HG03196 (cell line): ENCODE data around the gene MAGIX.
A peak's percentile ranks its signal among the peaks of the same experiment; 100 is the strongest.

ENCODE experiments used
- ATAC-seq: cut with Tn5 transposase; IDR thresholded peaks from one replicate; pipeline ENCODE4 v1.9.1; 2021; ENCODE audit not compliant: unreplicated experiment

MAGIX gene

DNA sequence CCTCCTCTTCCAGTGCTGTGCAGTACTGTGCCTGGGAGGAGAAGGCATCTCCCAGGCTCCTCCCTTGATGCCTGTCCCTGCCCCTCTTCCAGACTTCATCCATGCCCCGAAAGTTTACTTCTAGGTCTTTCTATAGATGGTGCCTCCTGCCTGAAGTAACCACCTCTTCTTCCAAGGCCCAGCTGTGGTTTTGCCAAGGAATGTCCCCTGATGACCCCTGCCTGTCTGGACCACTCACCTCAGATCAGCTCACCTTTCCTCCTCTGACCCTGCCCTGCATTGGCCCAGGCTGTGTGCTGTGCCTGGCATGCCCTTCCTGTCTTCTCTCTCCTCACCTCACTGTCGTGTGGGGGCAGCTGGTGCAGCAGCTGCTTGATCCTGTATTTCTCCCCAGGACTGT, 16.8 kb downstream of the MAGIX start:
- ATAC-seq = no peak

- no peak for ATAC-seq
These were observed 21.2 kb downstream of the MAGIX start for GRCh38 chrX:49183701-49184281.

- peak; percentile 29 for ATAC-seq
These were observed 22.0 kb downstream of the MAGIX start for GRCh38 chrX:49184294-49185281.

DNA sequence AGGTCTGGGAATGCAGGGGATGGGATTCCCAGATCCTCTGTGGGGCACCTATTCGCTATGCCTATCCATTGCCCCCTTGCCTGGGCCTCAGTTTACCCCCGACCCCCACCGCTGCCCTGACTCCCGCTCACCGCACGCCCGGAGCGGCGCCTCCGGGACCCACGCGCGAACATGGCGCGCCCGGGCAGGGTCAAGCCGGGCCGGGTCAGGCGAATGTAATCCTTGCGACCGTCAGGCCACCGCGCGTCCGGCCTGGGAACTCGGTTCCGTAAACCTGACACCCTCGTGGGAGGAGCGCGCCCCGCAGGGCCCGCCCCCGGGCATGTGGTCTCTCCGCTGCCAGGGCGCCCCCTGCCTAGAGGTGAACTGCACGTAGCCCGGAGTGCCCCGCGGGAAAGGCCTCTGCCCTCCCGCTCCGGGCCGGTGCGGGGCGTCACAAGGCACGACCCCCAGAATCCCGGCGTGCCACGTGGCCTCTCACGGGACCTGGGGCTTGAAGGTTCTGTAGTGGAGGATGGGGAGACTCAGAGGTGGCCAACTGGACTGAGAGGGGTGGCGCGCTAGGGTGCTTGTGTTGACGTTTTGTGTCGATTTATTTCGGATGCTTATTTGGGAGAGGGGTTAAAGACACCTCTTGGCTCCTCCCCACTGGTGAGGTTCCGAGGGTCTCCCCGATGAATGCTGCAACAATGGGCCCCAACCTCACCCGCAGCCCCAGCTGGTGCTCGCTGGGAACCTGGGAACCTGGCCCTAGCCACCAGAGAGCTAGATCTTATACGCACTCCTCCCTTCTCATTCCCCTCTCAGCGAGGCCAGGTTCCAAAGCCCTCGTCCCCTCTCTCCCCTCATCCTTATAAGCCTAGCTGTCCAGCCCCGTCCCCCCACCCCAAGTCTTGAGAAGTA, 23.8 kb downstream of the MAGIX start, which contains the start of gene PRICKLE3:
PRICKLE3 (minus strand) TSS at position 249 of the 903 bp plus-strand sequence; CDS start at position 173, 76 bp downstream.
- no peak for ATAC-seq

DNA sequence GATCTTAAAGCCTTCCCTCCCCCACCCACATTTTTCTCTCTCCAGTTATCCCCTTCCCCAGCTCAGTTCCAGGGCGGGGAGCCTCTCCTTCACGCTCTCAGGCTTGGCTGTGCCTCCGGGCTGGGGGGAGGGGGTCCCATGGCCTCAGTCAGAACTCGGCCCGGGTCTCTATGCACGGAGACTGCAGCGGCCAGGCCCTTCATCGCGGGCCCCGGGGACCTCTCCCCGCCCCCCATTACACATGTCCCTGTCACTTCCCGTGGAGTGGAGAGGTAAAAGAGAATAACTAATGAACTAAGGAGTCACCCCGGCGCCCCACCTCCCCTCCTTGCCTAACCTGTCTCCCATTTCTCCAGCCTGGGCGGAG, 24.5 kb downstream of the MAGIX start:
- ATAC-seq = no peak

DNA sequence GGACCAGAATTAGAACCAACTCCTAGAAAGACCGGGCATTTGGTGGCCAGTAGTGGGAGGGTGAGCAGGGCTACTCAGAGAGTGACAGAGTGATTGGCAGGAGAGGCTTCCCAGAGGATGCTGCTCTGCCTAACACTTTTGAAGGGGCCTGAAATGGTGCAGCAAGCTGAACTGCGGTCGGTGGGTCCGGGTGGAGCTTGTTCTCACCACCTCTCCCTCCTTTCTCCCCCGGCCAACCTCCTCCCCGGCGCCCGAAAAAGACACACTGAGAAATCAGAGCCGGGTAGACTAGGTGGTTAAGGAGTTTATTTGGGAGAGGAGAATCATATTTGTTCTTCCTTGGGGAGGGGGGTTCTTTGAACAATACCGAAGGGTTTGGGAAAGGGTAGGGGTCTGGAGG, 25.0 kb downstream of the MAGIX start:
- no peak for ATAC-seq

DNA sequence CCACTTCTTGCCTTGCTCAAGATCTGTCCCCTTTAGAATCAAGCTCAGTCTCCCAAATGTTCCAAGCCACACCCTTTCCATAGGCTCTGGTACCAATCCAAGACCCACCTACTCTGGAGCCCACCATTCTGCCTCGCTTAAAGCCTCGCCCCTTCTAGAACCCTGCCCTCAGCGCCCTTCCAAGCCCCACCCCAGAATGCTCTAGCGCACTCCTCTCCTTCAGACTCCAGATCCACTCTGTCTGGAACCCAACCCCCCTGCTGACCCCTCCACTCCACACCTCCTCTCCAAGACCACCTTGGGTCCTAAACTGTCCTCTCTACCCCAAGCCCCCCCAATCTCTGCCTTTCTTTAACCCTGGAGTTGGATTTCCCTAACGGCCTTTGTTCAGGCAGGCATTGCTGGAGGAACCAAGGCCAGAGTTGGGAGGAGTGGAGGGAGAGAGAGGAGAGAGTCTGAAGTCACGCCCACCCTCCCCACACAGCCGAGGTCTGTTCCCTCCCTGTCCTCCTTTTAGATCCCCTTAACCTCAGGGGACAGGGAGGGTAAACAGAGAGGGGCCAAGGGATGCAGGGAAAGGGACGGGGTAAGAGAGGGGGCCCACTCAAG, 26.0 kb downstream of the MAGIX start:
- no peak for ATAC-seq

DNA sequence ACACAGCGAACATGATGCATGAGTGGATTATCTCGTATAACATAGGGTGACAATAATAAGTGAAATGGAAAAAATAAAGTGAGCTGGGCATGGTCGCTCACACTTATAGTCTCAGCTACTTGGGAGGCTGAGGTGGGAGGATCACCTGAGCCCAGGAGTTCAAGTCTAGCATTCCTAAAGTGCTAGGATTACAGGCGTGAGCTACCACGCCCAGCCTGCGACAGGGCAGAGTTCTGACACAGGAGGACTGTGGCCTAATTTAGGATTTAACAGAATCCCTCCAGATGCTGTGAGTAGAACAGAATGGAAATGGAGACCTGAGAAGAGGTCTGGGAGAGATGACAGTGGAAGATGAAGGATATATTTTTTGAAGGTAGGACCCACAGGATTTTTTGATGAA, 27.0 kb downstream of the MAGIX start:
- ATAC-seq = no peak

GRCh38 chrX:49190821-49191573, 28.4 kb downstream of the MAGIX start:
- ATAC-seq = peak; percentile 87

GRCh38 chrX:49191574-49192011, 29.0 kb downstream of the MAGIX start:
- ATAC-seq = no peak

GRCh38 chrX:49192722-49193328, 30.3 kb downstream of the MAGIX start:
- no peak for ATAC-seq

DNA sequence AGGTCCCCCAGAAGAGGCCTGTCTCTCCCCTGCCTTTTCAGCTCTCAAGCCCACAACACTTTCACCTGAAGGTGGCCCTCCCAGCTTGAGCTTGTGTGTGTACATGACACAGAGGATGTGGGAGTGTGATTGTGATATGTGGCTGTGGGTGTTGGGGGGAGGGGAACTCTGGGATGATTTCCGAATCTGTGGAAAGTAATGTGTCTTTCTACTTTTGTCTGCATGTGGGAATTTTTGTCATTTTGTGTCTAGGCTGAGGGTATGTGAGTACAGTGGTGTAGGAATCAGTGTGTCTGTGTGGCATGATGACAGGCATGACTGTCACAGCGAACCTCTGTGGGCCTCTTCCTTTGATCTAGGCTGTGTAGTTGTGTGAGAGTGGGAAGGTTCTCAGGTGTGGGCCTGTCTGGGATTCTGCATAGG, 31.0 kb downstream of the MAGIX start:
- ATAC-seq = no peak

DNA sequence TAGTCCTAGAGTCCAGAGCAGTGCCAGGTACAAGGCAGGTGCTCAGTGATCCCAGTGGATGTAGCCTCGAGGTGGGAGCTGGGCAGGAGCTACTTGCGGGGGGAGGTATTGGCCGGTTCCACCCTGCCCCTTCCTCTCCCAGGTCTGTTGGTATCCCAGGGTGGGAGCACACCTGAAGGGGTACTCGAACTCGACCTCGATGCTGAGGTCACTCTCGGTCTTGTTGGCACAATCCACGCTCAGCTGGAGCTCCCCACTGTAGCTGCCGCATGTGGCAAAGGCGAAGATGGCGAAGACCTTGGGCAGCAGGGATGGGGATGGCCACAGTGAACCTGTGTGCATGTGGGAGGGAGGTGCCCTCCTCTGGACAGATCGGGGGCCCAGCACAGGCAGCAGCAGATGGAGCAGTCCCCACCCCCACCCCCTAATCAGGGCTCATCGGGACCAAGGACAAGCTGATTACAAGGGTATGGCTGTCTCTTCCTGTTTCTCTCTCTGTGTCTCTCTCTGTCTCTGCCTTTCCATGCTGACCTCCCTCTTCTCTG, 35.1 kb downstream of the MAGIX start:
- ATAC-seq = no peak

DNA sequence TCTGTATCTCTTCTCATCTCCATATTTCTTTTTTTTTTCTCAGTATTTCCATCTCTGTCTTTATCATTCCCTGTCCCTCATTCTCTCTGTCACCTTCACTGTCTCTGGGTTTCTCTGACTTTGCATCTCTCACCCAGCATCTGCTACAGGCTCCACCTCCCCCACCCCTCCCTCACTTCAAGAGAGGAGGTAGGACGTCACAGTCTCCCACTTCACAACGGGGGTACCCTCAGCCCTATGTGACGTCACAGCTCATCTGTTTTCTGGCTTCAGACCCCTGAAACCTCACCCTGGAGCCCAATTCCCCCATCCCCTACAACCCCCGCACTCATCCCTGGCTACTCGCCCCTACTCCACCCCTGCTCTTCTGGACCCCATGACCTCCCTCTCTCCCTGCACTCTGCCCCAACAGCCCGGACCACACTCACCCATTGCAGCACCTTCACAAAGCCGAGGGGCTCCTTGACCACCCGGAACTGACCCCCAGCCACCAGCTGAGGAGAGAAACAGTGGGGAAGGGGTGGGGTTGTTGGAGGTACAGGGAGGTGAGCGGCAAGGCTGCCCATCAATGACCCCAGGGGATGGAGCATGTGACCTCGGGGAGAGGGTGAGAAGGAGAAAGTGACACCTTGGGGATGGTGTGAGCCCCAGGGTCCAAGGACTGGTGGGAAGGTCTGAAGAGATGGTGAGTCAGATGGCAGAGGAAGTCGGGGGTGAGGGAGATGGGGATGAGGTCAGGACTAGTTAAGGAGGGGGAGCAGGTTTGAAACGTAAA, 36.2 kb downstream of the MAGIX start:
- no peak for ATAC-seq

- no peak for ATAC-seq
These were observed 36.7 kb downstream of the MAGIX start for GRCh38 chrX:49199315-49199595.

DNA sequence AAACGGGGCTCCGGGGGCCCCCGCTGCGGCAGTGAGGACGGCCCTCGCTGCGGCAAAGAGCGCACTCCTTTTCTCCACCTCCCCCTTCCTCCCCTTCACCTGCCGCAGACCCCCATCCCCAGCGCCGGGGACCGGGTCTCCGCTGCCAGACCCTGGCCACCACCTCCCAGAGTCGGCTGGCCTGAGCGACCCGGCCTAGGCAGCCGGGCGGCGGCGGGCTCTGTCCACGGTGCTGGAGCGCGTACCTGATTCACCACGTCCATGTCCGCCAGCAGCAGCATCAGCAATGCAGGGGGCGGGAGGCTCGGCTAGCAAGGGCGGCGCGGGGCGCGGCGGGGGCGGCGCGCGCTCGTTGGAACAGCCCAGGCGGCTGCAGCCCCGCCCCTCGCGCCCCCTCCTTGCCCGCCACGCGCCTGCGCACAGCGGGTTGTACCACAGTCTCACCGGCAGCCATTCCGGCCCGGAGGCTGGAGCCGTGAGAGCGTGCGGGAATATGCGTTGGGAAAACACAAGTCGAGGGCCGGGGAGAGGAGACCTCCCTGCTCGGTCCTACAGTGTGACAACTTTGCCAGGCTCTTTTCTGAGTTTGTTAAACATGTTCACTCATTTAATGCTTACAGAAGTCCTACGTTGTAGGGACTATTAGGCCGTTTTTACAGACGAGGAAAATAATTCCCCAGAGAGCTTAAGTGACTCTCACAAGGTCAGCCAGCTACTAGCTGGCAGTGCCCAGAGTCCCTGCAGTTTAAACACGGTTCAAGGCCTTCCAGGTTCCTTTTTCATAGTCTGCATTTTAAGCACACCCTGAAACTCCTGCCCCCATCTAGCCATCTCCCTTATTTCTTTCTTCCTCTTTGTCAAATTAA, 37.6 kb downstream of the MAGIX start, which contains the start of gene SYP:
SYP (minus strand) TSS at position 288 of the 866 bp plus-strand sequence; CDS start at position 281, 7 bp downstream.
- peak; percentile 95 for ATAC-seq

GRCh38 chrX:49202022-49202421, 39.5 kb downstream of the MAGIX start:
- no peak for ATAC-seq

- no peak for ATAC-seq
These were observed 41.0 kb downstream of the MAGIX start for GRCh38 chrX:49203536-49203935.
